IMR-90 (cell line): ENCODE measurements around the gene SYNPO2. TPM values are rescaled to one million over a fixed set of nuclear protein-coding genes. Genes with fewer than 3 reads are reported as not detected.
A peak's percentile ranks its signal among the peaks of the same experiment; 100 is the strongest.

Experiments used
- ATAC-seq: fragments of 200-7000 bp; cut with Tn5 transposase; 2 replicates; pipeline ENCODE4 v1.9.1; 2020; ENCODE audit warnings: low read depth, mild to moderate bottlenecking, moderate library complexity
- BruUV-seq: library from RNA; stranded (reverse); fragments of 400-500 nt; replicated peaks from 2 replicates; lab custom pipeline; 2021; lab: Mats Ljungman, UMichigan
- CTCF ChIA-PET: fragments of 300-600 bp; formaldehyde crosslinking; extraction: SDS; loops from one replicate; lab custom pipeline; 2021; ENCODE audit warnings: antibody characterized with exemption; lab: Yijun Ruan, JAX
- POLR2A ChIA-PET: fragments of 300-600 bp; sonication (Branson Sonifier 250); formaldehyde crosslinking; loops from one replicate; lab custom pipeline; 2022; ENCODE audit warnings: antibody characterized with exemption; ENCODE audit not compliant: unreplicated experiment; lab: Charles Lee
- DNase-seq: peaks from one replicate; pipeline ENCODE4 v3.0.0; 2013
- H2AFZ ChIP-seq: replicated peaks from 2 replicates; pipeline ENCODE3; 2013; ENCODE audit warnings: low read length, mild to moderate bottlenecking; ENCODE audit not compliant: poor library complexity
- H2AK5ac ChIP-seq: 2 replicates; pipeline ENCODE4 v1.6.1; 2013; ENCODE audit warnings: low read depth, low read length, inconsistent platforms
- H2AK9ac ChIP-seq: replicated peaks from 2 replicates; pipeline ENCODE3; 2013; ENCODE audit warnings: mild to moderate bottlenecking, low read depth, low read length, moderate library complexity; ENCODE audit not compliant: poor library complexity
- H2BK120ac ChIP-seq: 2 replicates; pipeline ENCODE4 v1.6.1; 2013; ENCODE audit warnings: low read depth, low read length, inconsistent platforms
- H2BK15ac ChIP-seq: 3 replicates; pipeline ENCODE4 v1.6.1; 2013; ENCODE audit warnings: low read depth, low read length, inconsistent platforms
- H2BK20ac ChIP-seq: 2 replicates; pipeline ENCODE4 v1.6.1; 2013; ENCODE audit warnings: low read depth, mild to moderate bottlenecking, inconsistent platforms, low read length, moderate library complexity
- H2BK5ac ChIP-seq: 2 replicates; pipeline ENCODE4 v1.6.1; 2013; ENCODE audit warnings: mild to moderate bottlenecking, low read depth, low read length, inconsistent platforms; ENCODE audit not compliant: poor library complexity, severe bottlenecking
- H3K14ac ChIP-seq: replicated peaks from 2 replicates; pipeline ENCODE4 v1.6.1; 2013; ENCODE audit warnings: low read depth, low read length, inconsistent platforms
- H3K18ac ChIP-seq: 2 replicates; pipeline ENCODE4 v1.6.1; 2013; ENCODE audit warnings: low read depth, low read length, control low read depth
- H3K23ac ChIP-seq: 2 replicates; pipeline ENCODE4 v1.6.1; 2013; ENCODE audit warnings: low read depth, low read length, inconsistent platforms
- H3K27ac ChIP-seq: 2 replicates; pipeline ENCODE4 v1.5.1; 2013; ENCODE audit warnings: mild to moderate bottlenecking, control low read depth, low read length; ENCODE audit not compliant: insufficient read depth
- H3K27me3 ChIP-seq: 2 replicates; pipeline ENCODE4 v1.6.1; 2013; ENCODE audit warnings: low read length; ENCODE audit not compliant: control insufficient read depth, insufficient read depth
- H3K36me3 ChIP-seq: 2 replicates; pipeline ENCODE4 v1.6.1; 2013; ENCODE audit warnings: low read length, mixed read lengths; ENCODE audit not compliant: control insufficient read depth, insufficient read depth
- H3K4ac ChIP-seq: 2 replicates; pipeline ENCODE4 v1.6.1; 2013; ENCODE audit warnings: low read depth, low read length, inconsistent platforms
- H3K4me1 ChIP-seq: 2 replicates; pipeline ENCODE4 v1.6.1; 2013; ENCODE audit warnings: low read length, mixed read lengths; ENCODE audit not compliant: control insufficient read depth, insufficient read depth
- H3K4me2 ChIP-seq: 2 replicates; pipeline ENCODE4 v1.6.1; 2013; ENCODE audit warnings: low read depth, mild to moderate bottlenecking, control low read depth, low read length, moderate library complexity
- H3K4me3 ChIP-seq: 2 replicates; pipeline ENCODE4 v1.5.1; 2013; ENCODE audit warnings: low read depth, mild to moderate bottlenecking, control low read depth, low read length, moderate library complexity; ENCODE audit not compliant: insufficient read depth
- H3K56ac ChIP-seq: 2 replicates; pipeline ENCODE4 v1.6.1; 2013; ENCODE audit warnings: low read length, inconsistent platforms; ENCODE audit not compliant: insufficient read depth; ENCODE audit errors: extremely low read depth
- H3K79me1 ChIP-seq, 2 experiments: 2 replicates each; pipeline ENCODE4 v1.6.1; 2013; ENCODE audit warnings: low read length in 2 of 2, inconsistent platforms in 1 of 2, low read depth in 1 of 2
- H3K9ac ChIP-seq: 2 replicates; pipeline ENCODE4 v1.6.1; 2013; ENCODE audit warnings: low read depth, low read length, control low read depth
- H3K9me1 ChIP-seq: 2 replicates; pipeline ENCODE4 v1.6.1; 2013; ENCODE audit warnings: low read length, inconsistent platforms; ENCODE audit not compliant: insufficient read depth
- H3K9me3 ChIP-seq: 2 replicates; pipeline ENCODE4 v1.6.1; 2013; ENCODE audit warnings: low read length; ENCODE audit not compliant: control insufficient read depth, insufficient read depth
- H4K20me1 ChIP-seq: 2 replicates; pipeline ENCODE4 v1.6.1; 2013; ENCODE audit warnings: low read length, inconsistent platforms; ENCODE audit not compliant: insufficient read depth
- H4K5ac ChIP-seq: 2 replicates; pipeline ENCODE4 v1.6.1; 2013; ENCODE audit warnings: mild to moderate bottlenecking, low read depth, low read length, control low read depth
- H4K8ac ChIP-seq, 2 experiments: 2 replicates each; pipeline ENCODE4 v1.6.1; 2013; ENCODE audit warnings: low read depth in 2 of 2, low read length in 2 of 2, control low read depth in 1 of 2, inconsistent platforms in 1 of 2
- H4K91ac ChIP-seq: 2 replicates; pipeline ENCODE4 v1.6.1; 2013; ENCODE audit warnings: low read depth, low read length, inconsistent platforms; ENCODE audit not compliant: insufficient read depth
- CEBPB ChIP-seq: IDR thresholded peaks from 2 replicates; pipeline ENCODE4 v1.6.1; 2012; ENCODE audit warnings: low read depth, low read length, improper control_type of control experiment
- FOS ChIP-seq: fragments of 150-350 bp; IDR thresholded peaks from 2 replicates; pipeline ENCODE4 v1.6.1; 2016; ENCODE audit warnings: low read depth, low read length
- MAFK ChIP-seq: IDR thresholded peaks from 2 replicates; pipeline ENCODE4 v1.6.1; 2012; ENCODE audit warnings: low read depth, low read length, improper control_type of control experiment
- MAZ ChIP-seq: IDR thresholded peaks from 2 replicates; pipeline ENCODE4 v1.6.1; 2012; ENCODE audit warnings: low read depth, mild to moderate bottlenecking, low read length, improper control_type of control experiment, moderate library complexity, borderline replicate concordance
- MXI1 ChIP-seq: IDR thresholded peaks from 2 replicates; pipeline ENCODE4 v1.6.1; 2012; ENCODE audit warnings: low read depth, mild to moderate bottlenecking, low read length, moderate library complexity, borderline replicate concordance
- NFE2L2 ChIP-seq: fragments of 150-350 bp; IDR thresholded peaks from 2 replicates; pipeline ENCODE4 v1.6.1; 2016; ENCODE audit warnings: low read depth, mild to moderate bottlenecking, low read length
- POLR2A ChIP-seq: IDR thresholded peaks from 2 replicates; pipeline ENCODE4 v1.6.1; 2012; ENCODE audit warnings: mild to moderate bottlenecking, low read depth, low read length
- RAD21 ChIP-seq: IDR thresholded peaks from 2 replicates; pipeline ENCODE4 v1.6.1; 2012; ENCODE audit warnings: low read length, improper control_type of control experiment
- RCOR1 ChIP-seq: IDR thresholded peaks from 2 replicates; pipeline ENCODE4 v1.6.1; 2012; ENCODE audit warnings: mild to moderate bottlenecking, low read length, improper control_type of control experiment; ENCODE audit not compliant: insufficient replicate concordance
- RFX5 ChIP-seq: IDR thresholded peaks from 2 replicates; pipeline ENCODE4 v1.8.0; 2012; ENCODE audit warnings: low read depth, mild to moderate bottlenecking, low read length, moderate library complexity
- WGBS, 2 experiments: methylation state at CpG; one replicate each; pipeline versions ENCODE4 v1.1.5 to v1.1.7; 2013; ENCODE audit warnings: missing lambda C conversion rate in 2 of 2; ENCODE audit not compliant: insufficient read length in 1 of 2; ENCODE audit errors: extremely low coverage in 2 of 2; 5-methylcytosine and 5-hydroxymethylcytosine counted together
- dilution Hi-C: fragments of 300-500 bp; cut with HindIII; formaldehyde crosslinking; loops from one replicate; pipeline ENCODE4 v1.14.3; 2018; ENCODE audit warnings: low sequenced_read_pairs; ENCODE audit not compliant: unreplicated experiment
- in situ Hi-C: fragments of 300-500 bp; cut with MboI; formaldehyde crosslinking; loops from 3 replicates; pipeline ENCODE4 v1.14.3; 2019; ENCODE audit warnings: low sequenced_read_pairs, inconsistent platforms, mixed read lengths
- intact Hi-C: fragments of 100-400 bp; cut with micrococcal nuclease; formaldehyde crosslinking; loops from 2 replicates; pipeline ENCODE4 v1.10.0; 2022
- polyA plus RNA-seq, 3 experiments: library from polyadenylated mRNA; depleted of rRNA; stranded (reverse); fragments of >200 nt; gene quantifications; 2 replicates each; pipeline ENCODE4 v1.2.3, GENCODE V29; 2012; ENCODE audit warnings: low replicate concordance in 1 of 3
- total RNA-seq: library from RNA; depleted of rRNA; stranded (reverse); fragments of >200 nt; gene quantifications from 2 replicates; pipeline ENCODE4 v1.2.3, GENCODE V29; 2012
- TF ChIP-seq, protein P1 (sequence below): fragments of 150-350 bp; IDR thresholded peaks from 2 replicates; pipeline ENCODE4 v1.6.1; 2017; ENCODE audit warnings: mild to moderate bottlenecking, antibody characterized with exemption, low read length, low read depth
- TF ChIP-seq, protein P2 (sequence below): fragments of 150-350 bp; IDR thresholded peaks from 2 replicates; pipeline ENCODE4 v1.6.1; 2016; ENCODE audit warnings: low read depth, mild to moderate bottlenecking, low read length, moderate library complexity, borderline replicate concordance
- TF ChIP-seq, protein P3 (sequence below): conservative IDR thresholded peaks from 2 replicates; pipeline ENCODE4 v1.5.1; 2012; ENCODE audit warnings: mild to moderate bottlenecking, low read depth, low read length, improper control_type of control experiment

SYNPO2 gene
- total and polyA plus RNA-seq, 2 of the 4 experiments (the other 2 are of a cell fraction): 0.99 to 1.8 TPM

DNA sequence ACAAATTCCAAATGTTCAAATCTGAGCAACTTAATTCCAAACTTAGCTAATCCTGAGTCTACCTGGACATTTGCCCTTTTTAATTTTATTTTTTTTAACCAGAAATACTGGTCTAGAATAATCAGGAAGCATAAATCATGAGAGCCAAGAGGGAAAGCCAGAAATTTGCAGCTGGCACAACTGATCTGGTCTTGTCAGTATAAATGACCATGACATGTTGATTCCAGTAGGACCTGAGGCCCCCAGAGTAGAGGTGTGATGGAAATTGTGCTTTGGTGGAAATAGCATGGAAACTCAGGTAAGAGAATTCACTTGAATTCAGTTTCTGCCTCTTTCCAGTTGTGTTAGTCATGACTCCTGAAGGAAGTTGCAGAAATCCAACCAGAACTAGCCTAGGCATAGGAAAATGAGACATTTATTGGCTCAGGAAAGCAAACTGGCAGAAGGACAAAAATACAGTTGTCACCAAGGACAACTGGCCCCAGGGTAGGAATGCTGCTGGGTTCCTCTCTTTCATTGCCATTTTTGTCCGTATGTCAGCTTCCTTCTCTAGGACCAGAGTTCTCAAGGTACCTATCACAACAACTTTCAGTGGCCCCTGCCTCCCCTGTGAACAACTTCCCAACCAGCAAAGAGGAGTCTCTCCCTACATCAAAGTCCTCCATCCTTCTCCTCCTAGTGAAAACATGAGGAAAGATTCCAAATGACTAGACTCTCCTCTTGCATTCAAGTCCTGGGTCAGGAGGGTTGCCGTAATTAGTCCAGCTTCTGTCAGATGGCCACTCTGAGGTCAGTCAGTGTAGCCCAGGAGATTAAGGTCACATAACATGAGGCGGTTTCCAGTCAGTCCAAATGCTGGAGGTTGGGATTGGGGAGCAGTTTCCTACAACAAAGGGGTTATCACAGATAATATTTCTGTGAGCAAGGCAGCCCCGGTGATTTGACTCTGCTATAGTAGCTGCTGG lies 217.7 kb downstream of the SYNPO2 start:
- Histone ChIP-seq H3K4me3 (no peak overlapping the region), H2BK15ac (peak overlapping the region; percentile 76), H4K91ac (peak overlapping the region; percentile 72), H3K9me1 (peaks cover 10% of the 10 kb centered on the region; the same call in 1 of the 2 replicates), H3K36me3 (no peaks in the 10 kb centered on the region), H3K23ac (peak overlapping the region; percentile 53; the same call in 1 of the 2 replicates), H4K5ac (peak overlapping the region; percentile 84; the same call in 1 of the 2 replicates), H3K4me1 (peaks cover 12% of the 10 kb centered on the region; the same call in 1 of the 2 replicates), H3K79me1 (0 out of 4 replicates have a peak, but pooled peaks cover 0 to 2% of the 10 kb centered on the region in 2 experiments), H3K9ac (no peak overlapping the region), H2BK5ac (peak overlapping the region; percentile 66), H3K4ac (peak overlapping the region; percentile 87), H2AFZ (peak overlapping the region; percentile 60), H4K8ac (peak overlapping the region; percentile 34 to 88), H2BK20ac (peak overlapping the region; percentile 77), H3K27ac (no peak overlapping the region), H3K56ac (no peak overlapping the region), H3K18ac (peak overlapping the region; percentile 66), H3K14ac (peak overlapping the region; percentile 93), H2BK120ac (peak overlapping the region; percentile 82), H3K27me3 (no peaks in the 10 kb centered on the region), H4K20me1 (no peaks in the 10 kb centered on the region), H3K4me2 (no peak overlapping the region), H2AK9ac (no peak overlapping the region), H2AK5ac (peak overlapping the region; percentile 80), H3K9me3 (no peaks in the 10 kb centered on the region)
- WGBS, 2 experiments: no CpG with 5 or more reads among the region's 4 CpGs
- in situ Hi-C loops: loop anchor here (10.0 kb wide), 1 partner anchor 108 kb away; the partner anchor contains the start of gene USP53
- POLR2A ChIA-PET: no interaction called here
- no TSS peak for BruUV-seq
- CTCF ChIA-PET: no interaction called here
- dilution Hi-C loops: no loop called here
- ATAC-seq (no peak), DNase-seq (no peak)
- intact Hi-C loops: no loop called here
- TF ChIP-seq, protein P1, sequence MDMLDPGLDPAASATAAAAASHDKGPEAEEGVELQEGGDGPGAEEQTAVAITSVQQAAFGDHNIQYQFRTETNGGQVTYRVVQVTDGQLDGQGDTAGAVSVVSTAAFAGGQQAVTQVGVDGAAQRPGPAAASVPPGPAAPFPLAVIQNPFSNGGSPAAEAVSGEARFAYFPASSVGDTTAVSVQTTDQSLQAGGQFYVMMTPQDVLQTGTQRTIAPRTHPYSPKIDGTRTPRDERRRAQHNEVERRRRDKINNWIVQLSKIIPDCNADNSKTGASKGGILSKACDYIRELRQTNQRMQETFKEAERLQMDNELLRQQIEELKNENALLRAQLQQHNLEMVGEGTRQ: no peak
- TF ChIP-seq RCOR1 (no peak), MAZ (no peak), POLR2A (no peak), FOS (no peak), CEBPB (no peak), RAD21 (no peak), MXI1 (no peak), RFX5 (no peak), MAFK (no peak), NFE2L2 (no peak)
- TF ChIP-seq, protein P2, sequence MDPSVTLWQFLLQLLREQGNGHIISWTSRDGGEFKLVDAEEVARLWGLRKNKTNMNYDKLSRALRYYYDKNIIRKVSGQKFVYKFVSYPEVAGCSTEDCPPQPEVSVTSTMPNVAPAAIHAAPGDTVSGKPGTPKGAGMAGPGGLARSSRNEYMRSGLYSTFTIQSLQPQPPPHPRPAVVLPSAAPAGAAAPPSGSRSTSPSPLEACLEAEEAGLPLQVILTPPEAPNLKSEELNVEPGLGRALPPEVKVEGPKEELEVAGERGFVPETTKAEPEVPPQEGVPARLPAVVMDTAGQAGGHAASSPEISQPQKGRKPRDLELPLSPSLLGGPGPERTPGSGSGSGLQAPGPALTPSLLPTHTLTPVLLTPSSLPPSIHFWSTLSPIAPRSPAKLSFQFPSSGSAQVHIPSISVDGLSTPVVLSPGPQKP: no peak
- TF ChIP-seq, protein P3, sequence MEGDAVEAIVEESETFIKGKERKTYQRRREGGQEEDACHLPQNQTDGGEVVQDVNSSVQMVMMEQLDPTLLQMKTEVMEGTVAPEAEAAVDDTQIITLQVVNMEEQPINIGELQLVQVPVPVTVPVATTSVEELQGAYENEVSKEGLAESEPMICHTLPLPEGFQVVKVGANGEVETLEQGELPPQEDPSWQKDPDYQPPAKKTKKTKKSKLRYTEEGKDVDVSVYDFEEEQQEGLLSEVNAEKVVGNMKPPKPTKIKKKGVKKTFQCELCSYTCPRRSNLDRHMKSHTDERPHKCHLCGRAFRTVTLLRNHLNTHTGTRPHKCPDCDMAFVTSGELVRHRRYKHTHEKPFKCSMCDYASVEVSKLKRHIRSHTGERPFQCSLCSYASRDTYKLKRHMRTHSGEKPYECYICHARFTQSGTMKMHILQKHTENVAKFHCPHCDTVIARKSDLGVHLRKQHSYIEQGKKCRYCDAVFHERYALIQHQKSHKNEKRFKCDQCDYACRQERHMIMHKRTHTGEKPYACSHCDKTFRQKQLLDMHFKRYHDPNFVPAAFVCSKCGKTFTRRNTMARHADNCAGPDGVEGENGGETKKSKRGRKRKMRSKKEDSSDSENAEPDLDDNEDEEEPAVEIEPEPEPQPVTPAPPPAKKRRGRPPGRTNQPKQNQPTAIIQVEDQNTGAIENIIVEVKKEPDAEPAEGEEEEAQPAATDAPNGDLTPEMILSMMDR: no peak
